NCI-H1417 (cell line): ENCODE measurements around the gene PTPRU.

ENCODE experiments used
- DNase-seq, 3 experiments: peaks; one replicate each; lab custom pipeline; 2025; lab: John Stamatoyannopoulos, UW

The PTPRU gene

GRCh38 chr1:29267321-29268070 is 31.2 kb downstream of the PTPRU start:
- DNase-seq, result no peak

- DNase-seq, result no peak
Observed at GRCh38 chr1:29269382-29269781, 33.1 kb downstream of the PTPRU start.

- no peak for DNase-seq
Observed at GRCh38 chr1:29270929-29271521, 34.7 kb downstream of the PTPRU start.

- no peak for DNase-seq
Observed at GRCh38 chr1:29271724-29272123, 35.4 kb downstream of the PTPRU start.

GRCh38 chr1:29272147-29272907 is 36.0 kb downstream of the PTPRU start:
- DNase-seq, result no peak

- no peak for DNase-seq
Observed at GRCh38 chr1:29275435-29275834, 39.1 kb downstream of the PTPRU start.

GRCh38 chr1:29278124-29278523 is 41.8 kb downstream of the PTPRU start:
- DNase-seq, result no peak

GRCh38 chr1:29279406-29279805 is 43.1 kb downstream of the PTPRU start:
- no peak for DNase-seq

- no peak for DNase-seq
Observed at GRCh38 chr1:29279951-29280391, 43.6 kb downstream of the PTPRU start.

- DNase-seq, result no peak
Observed at GRCh38 chr1:29280409-29281131, 44.2 kb downstream of the PTPRU start.

- no peak for DNase-seq
Observed at GRCh38 chr1:29281571-29281970, 45.2 kb downstream of the PTPRU start.

- DNase-seq, result no peak
Observed at GRCh38 chr1:29282135-29282923, 46.0 kb downstream of the PTPRU start.

GRCh38 chr1:29282924-29283803 is 46.8 kb downstream of the PTPRU start:
- no peak for DNase-seq

GRCh38 chr1:29283804-29284195 is 47.5 kb downstream of the PTPRU start:
- DNase-seq, result no peak

GRCh38 chr1:29284286-29284960 is 48.1 kb downstream of the PTPRU start:
- no peak for DNase-seq

- no peak for DNase-seq
Observed at GRCh38 chr1:29284961-29285560, 48.7 kb downstream of the PTPRU start.

- no peak for DNase-seq
Observed at GRCh38 chr1:29285771-29286170, 49.4 kb downstream of the PTPRU start.

GRCh38 chr1:29286194-29286767 is 50.0 kb downstream of the PTPRU start:
- DNase-seq, result no peak

GRCh38 chr1:29289493-29289892 is 53.2 kb downstream of the PTPRU start:
- DNase-seq, result no peak
